ENCODE data around the gene CAPN15. TPM values are rescaled to one million over a fixed set of nuclear protein-coding genes. Genes with fewer than 3 reads are reported as not detected.
A peak's percentile ranks its signal among the peaks of the same experiment; 100 is the strongest.
"Not testable (repeated sequence)": the region's sequence is repeated elsewhere in the genome, so short reads cannot be mapped to it uniquely, and the experiment has no call there.

The CAPN15 gene
- total RNA-seq, 1 donor from 2014 or later = 60.1 TPM

GRCh38 chr16:591892-592517 lies 64.5 kb downstream of the CAPN15 start:
- no peak for DNase-seq (ENCODE audit: low spot score)

DNA sequence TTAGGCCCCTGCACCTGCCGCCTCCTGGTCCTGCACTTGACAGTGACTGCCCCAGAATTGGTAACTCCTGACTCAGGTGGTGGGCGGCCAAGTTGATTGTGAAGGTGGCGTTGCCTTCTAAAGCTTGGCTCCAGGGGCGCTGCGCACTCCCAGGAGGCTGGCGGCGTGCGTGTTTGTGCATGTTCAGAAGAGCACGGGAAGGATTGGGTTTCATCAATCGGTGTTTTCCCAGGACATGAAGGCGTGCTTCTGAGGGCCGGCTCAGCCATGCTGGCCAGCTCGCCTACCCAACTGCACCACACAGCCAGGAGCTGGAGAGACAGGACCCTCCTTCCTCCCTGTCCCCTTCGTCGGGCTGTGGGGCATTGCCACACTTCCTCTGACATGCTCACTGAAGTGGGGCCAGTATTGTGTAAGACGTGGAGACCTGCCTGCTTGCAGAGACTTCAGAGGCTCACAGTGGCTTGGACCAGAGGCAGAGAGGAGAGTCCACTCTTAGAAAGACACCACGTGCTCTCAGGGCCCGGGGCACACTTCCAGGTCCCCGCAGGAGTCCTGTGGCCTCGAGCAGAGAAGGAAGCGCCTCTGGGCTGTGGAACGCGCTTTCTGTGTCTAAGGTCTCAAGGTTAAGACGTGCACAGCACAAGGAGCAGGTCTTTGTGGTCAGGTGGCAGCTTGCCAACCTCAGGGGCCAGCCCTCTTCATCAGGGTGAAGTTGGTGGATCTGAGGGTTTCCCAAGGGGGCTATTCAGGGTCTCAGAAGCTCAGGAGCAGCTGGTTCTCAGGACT lies 65.2 kb downstream of the CAPN15 start:
- peak; percentile 75 for DNase-seq (ENCODE audit: low spot score)

DNA sequence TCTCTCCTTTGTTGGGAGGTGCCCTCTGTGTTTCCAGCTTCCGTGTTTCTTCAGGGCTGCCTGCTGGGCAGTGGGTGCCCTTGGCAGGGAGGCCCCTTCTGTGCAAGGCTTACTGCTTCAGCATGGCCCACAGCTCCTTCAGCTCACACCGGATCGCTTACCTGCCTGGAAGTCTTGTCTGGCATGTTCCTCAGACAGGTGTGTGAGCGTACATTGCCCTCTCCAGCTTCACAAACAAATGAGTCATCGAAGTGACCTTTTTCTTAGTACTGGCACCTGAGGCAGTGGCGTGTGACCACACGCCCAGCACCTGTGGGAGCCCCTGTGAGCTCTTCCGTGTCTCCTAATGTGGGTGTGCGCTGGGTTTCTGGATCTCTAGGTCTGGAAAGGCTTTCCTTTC lies 65.9 kb downstream of the CAPN15 start:
- DNase-seq (ENCODE audit: low spot score) = peak; percentile 69

DNA sequence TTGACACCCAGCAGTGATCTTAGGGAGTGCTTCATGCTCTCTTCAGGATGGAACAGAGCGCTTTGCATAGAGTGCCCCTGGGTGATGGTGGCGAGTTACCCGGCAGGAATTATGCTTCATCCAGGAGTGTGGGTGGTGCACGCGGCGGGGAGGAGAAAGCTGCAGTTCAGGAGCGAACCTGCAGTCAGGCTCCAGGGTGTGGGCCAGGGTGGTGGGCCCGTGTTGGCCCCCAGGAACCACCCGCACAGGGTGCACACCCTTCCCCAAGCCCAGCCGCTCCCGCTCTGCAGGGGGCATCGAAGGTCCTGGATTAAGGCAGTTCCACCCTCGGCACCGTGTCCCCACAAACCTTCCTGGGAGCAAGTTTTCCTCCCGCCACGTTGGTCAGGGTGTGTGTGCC lies 66.3 kb downstream of the CAPN15 start:
- no peak for DNase-seq (ENCODE audit: low spot score)

DNA sequence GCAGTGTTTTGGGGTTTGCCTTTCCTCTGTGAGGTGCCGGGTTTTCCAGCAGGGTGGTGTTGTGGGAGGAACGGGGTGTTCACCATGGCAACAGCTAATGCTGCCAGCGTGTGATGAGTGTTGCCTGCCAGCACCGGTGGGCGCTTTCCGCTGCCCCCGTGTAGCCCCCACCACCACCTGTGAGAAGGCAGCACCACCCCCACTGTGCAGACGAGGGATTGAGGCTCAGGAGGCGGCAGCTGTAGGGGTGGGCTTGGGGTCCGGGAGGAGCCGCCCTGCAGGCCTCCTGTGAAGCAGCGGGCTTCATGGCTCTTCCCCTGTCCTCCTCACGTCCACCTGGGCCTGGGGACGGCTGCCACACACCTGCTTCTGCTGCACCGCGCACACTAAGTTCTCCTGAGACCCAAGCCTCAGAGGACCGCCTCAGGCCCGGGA lies 67.6 kb downstream of the CAPN15 start:
- no peak for DNase-seq (ENCODE audit: low spot score)

DNA sequence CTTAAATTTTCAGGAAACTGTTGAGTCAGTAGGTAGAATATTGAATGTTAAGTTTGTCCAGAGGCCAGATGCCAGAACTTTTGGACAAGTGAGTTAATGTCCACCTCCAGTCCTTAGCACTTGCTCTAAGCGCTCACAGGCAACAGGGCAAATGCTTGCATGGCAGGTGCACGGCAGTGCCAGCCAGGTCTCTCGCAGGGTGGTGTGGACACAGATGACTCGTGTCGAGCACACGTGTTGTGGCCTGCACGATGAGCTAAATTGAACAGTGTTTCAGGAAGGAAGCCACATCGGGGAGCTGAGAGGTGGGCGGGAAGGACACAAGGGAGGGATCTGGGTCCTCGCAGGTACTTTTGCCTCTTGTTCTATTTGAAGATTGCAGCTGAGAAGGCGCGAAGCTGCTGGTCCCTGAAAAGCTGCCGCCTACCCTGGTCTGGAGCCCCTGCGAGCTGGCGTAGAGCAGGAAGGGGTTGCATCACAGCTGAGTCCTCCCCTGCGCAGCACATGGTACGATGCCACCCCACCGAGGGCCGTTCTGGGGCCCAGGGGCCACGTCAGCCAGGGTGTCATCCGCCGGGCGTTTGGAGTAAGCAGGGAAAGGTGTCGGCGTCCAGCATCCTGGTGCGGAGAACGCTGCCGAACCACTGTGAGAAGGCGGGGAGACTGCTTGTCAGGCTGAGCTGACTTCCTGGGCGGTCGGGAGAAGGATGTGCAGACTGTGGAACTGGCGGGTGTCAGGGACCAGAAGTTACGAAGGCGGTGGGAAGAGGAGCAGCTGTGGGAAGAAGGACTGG lies 68.6 kb downstream of the CAPN15 start:
- DNase-seq (ENCODE audit: low spot score) = no peak

- no peak for DNase-seq (ENCODE audit: low spot score)
Observed at GRCh38 chr16:596736-597060, 69.2 kb downstream of the CAPN15 start.

GRCh38 chr16:597655-598054 lies 70.1 kb downstream of the CAPN15 start:
- not testable (repeated sequence) for DNase-seq (ENCODE audit: low spot score)

DNA sequence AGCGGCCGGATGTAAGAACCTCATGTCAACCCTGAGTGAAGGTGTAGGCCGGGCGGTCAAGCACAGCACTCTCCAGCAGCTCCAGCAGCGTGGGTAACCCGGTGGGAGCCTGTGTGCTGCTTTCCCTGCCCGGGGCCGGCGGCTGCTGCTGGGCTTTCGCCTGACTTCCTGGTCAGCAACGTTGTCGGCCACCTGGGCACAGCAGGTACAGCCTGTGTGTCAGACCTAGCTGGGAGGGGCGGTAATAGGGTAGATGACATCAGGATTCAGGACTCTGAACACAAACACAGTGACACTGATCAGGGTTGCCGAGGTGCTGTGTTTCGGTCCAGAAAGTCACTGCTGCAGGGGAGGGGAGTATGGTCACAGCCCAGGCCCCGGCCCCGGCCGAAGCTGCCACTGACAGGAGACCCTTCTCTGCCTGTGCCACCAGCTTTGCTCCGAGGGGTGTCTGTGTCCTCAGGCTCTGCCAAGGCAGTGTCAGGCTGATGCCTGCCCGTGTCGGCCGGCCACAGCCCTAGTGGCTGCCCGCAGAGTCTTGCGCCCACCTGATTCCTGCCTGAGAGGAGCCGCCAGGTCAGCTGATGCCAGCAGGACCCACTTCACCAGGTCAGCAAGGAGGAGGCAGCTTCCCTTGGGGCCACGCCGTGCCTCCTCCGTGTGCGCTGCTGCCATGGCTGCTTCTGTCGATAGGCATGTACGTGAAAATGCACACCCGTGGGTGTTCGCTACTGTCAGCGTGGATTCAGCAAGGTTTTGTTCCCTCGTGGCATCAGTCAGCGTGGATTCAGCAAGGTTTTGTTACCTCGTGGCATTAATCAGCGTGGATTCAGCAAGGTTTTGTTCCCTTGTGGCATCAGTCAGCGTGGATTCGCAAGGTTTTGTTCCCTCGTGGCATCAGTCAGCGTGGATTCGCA lies 71.6 kb downstream of the CAPN15 start:
- DNase-seq (ENCODE audit: low spot score) = no peak

- DNase-seq (ENCODE audit: low spot score) = no peak
Observed at GRCh38 chr16:600781-601180, 73.3 kb downstream of the CAPN15 start.

- DNase-seq (ENCODE audit: low spot score) = no peak
Observed at GRCh38 chr16:603933-604332, 76.4 kb downstream of the CAPN15 start.

Other genes with a start within 250 kb of the CAPN15 start
- not detected for gene ARHGDIG, start 247.1 kb upstream of the CAPN15 start, total RNA-seq
- gene PDIA2, start 244.5 kb upstream of the CAPN15 start, total RNA-seq = not detected
- gene AXIN1, start 175.0 kb upstream of the CAPN15 start, total RNA-seq = 20.1 TPM
- gene MRPL28, start 157.2 kb upstream of the CAPN15 start, total RNA-seq = 56.6 TPM
- 37.6 TPM for gene PGAP6, start 145.7 kb upstream of the CAPN15 start, total RNA-seq
- 121 TPM for gene NME4, start 130.5 kb upstream of the CAPN15 start, total RNA-seq
- 17.5 TPM for gene DECR2, start 125.8 kb upstream of the CAPN15 start, total RNA-seq
- gene RAB11FIP3, start 102.1 kb upstream of the CAPN15 start, total RNA-seq = 42.0 TPM
- gene PRR35, start 32.7 kb downstream of the CAPN15 start, total RNA-seq = not detected
- 0.36 TPM for gene NHLRC4, start 39.3 kb downstream of the CAPN15 start, total RNA-seq
- gene PIGQ, start 42.3 kb downstream of the CAPN15 start, total RNA-seq = 65.7 TPM
- 39.2 TPM for gene RAB40C, start 62.4 kb downstream of the CAPN15 start, total RNA-seq
- gene WFIKKN1, start 103.3 kb downstream of the CAPN15 start, total RNA-seq = 0.65 TPM
- 48.3 TPM for gene METTL26, start 108.6 kb downstream of the CAPN15 start, total RNA-seq
- 40.4 TPM for gene MCRIP2, start 114.1 kb downstream of the CAPN15 start, total RNA-seq
- gene WDR90, start 121.7 kb downstream of the CAPN15 start, total RNA-seq = 53.3 TPM
- 129 TPM for gene RHOT2, start 140.4 kb downstream of the CAPN15 start, total RNA-seq
- gene RHBDL1, start 148.0 kb downstream of the CAPN15 start, total RNA-seq = 2.3 TPM
- gene STUB1, start 152.7 kb downstream of the CAPN15 start, total RNA-seq = 118 TPM
- 63.4 TPM for gene JMJD8, start 156.6 kb downstream of the CAPN15 start, total RNA-seq
- 10.4 TPM for gene WDR24, start 162.7 kb downstream of the CAPN15 start, total RNA-seq
- 1.3 TPM for gene FBXL16, start 178.1 kb downstream of the CAPN15 start, total RNA-seq
- gene METRN, start 187.4 kb downstream of the CAPN15 start, total RNA-seq = 20.8 TPM
- 43.2 TPM for gene ANTKMT, start 193.4 kb downstream of the CAPN15 start, total RNA-seq
- 5.3 TPM for gene CCDC78, start 198.7 kb downstream of the CAPN15 start, total RNA-seq
- 7.9 TPM for gene HAGHL, start 199.4 kb downstream of the CAPN15 start, total RNA-seq
- 38.9 TPM for gene CIAO3, start 213.3 kb downstream of the CAPN15 start, total RNA-seq
- 1.4 TPM for gene MSLN, start 233.0 kb downstream of the CAPN15 start, total RNA-seq